Mesenchymal stem cell (in vitro differentiated cells and primary cell): ENCODE results near the gene TMPRSS4.

Experiments
- DNase-seq: peaks from one replicate; pipeline ENCODE4 v3.0.0-alpha.2; 2013
- H2AFZ ChIP-seq: one replicate; pipeline ENCODE4 v1.6.1; 2013; ENCODE audit warnings: low read depth, mild to moderate bottlenecking, control low read depth, inconsistent platforms, low read length, moderate library complexity
- H2AK5ac ChIP-seq: 2 replicates; pipeline ENCODE4 v1.6.1; 2013; ENCODE audit warnings: low read length, moderate library complexity, mild to moderate bottlenecking, inconsistent platforms; ENCODE audit not compliant: severe bottlenecking
- H2BK120ac ChIP-seq: one replicate; pipeline ENCODE4 v1.6.1; 2013; ENCODE audit warnings: low read depth, mild to moderate bottlenecking, inconsistent platforms, low read length, moderate library complexity
- H2BK12ac ChIP-seq, 2 experiments: one replicate each; pipeline ENCODE4 v1.6.1; 2013; ENCODE audit warnings: inconsistent platforms in 2 of 2, low read length in 2 of 2, mild to moderate bottlenecking in 2 of 2, moderate library complexity in 2 of 2, control low read depth in 1 of 2
- H2BK15ac ChIP-seq: one replicate; pipeline ENCODE4 v1.6.1; 2013; ENCODE audit warnings: mild to moderate bottlenecking, low read depth, inconsistent platforms; ENCODE audit not compliant: poor library complexity, severe bottlenecking
- H2BK5ac ChIP-seq: 2 replicates; pipeline ENCODE4 v1.6.1; 2013; ENCODE audit warnings: low read depth, mild to moderate bottlenecking, low read length, control low read depth, inconsistent platforms; ENCODE audit not compliant: poor library complexity, severe bottlenecking
- H3K14ac ChIP-seq, 2 experiments: one replicate each; pipeline ENCODE4 v1.6.1; 2013; ENCODE audit warnings: inconsistent platforms in 2 of 2, low read length in 2 of 2, control low read depth in 1 of 2, mild to moderate bottlenecking in 1 of 2, moderate library complexity in 1 of 2
- H3K18ac ChIP-seq, 2 experiments: one replicate each; pipeline ENCODE4 v1.6.1; 2013; ENCODE audit warnings: inconsistent platforms in 2 of 2, low read length in 2 of 2, control low read depth in 1 of 2, low read depth in 1 of 2, mild to moderate bottlenecking in 1 of 2
- H3K23ac ChIP-seq, 2 experiments: one replicate each; pipeline ENCODE4 v1.6.1; 2013; ENCODE audit warnings: inconsistent platforms in 2 of 2, low read length in 2 of 2, mild to moderate bottlenecking in 2 of 2, moderate library complexity in 2 of 2, control low read depth in 1 of 2
- H3K27ac ChIP-seq: 2 replicates; pipeline ENCODE4 v1.5.1; 2013; ENCODE audit warnings: mild to moderate bottlenecking, moderate library complexity, low read length, control low read depth, inconsistent platforms; ENCODE audit not compliant: poor library complexity, severe bottlenecking
- H3K27me3 ChIP-seq, 2 experiments: 2 replicates each; pipeline versions ENCODE4 v1.6.1 to v1.7.0; 2013; ENCODE audit warnings: low read length in 2 of 2, mild to moderate bottlenecking in 2 of 2, moderate library complexity in 2 of 2, control low read depth in 1 of 2, inconsistent platforms in 1 of 2; ENCODE audit not compliant: control insufficient read depth in 1 of 2, insufficient read depth in 1 of 2
- H3K36me3 ChIP-seq, 2 experiments: 2 replicates each; pipeline versions ENCODE4 v1.6.1 to v1.7.0; 2013; ENCODE audit warnings: low read length in 2 of 2, control low read depth in 1 of 2, inconsistent platforms in 1 of 2, low read depth in 1 of 2, mild to moderate bottlenecking in 1 of 2; ENCODE audit not compliant: insufficient read depth in 2 of 2, control insufficient read depth in 1 of 2
- H3K4ac ChIP-seq, 2 experiments: one replicate each; pipeline ENCODE4 v1.6.1; 2013; ENCODE audit warnings: inconsistent platforms in 2 of 2, low read length in 2 of 2, mild to moderate bottlenecking in 2 of 2, moderate library complexity in 2 of 2, control low read depth in 1 of 2, low read depth in 1 of 2
- H3K4me1 ChIP-seq: 2 replicates; pipeline ENCODE4 v1.6.1; 2013; ENCODE audit warnings: low read depth, low read length, control low read depth; ENCODE audit not compliant: control insufficient read depth, insufficient read depth
- H3K4me2 ChIP-seq: 2 replicates; pipeline ENCODE4 v1.6.1; 2013; ENCODE audit warnings: low read length, mild to moderate bottlenecking, inconsistent platforms; ENCODE audit not compliant: poor library complexity, severe bottlenecking
- H3K4me3 ChIP-seq, 2 experiments: 2 replicates each; pipeline versions ENCODE4 v1.5.1 to v1.7.0; 2013; ENCODE audit warnings: low read length in 2 of 2, mild to moderate bottlenecking in 2 of 2, control low read depth in 1 of 2, low read depth in 1 of 2; ENCODE audit not compliant: insufficient read depth in 1 of 2
- H3K79me1 ChIP-seq: replicated peaks from 2 replicates; pipeline ENCODE4 v1.6.1; 2013; ENCODE audit warnings: mild to moderate bottlenecking, control low read depth, low read length, inconsistent platforms; ENCODE audit not compliant: poor library complexity, severe bottlenecking
- H3K9ac ChIP-seq: 2 replicates; pipeline ENCODE4 v1.7.0; 2013; ENCODE audit warnings: mild to moderate bottlenecking, low read length, moderate library complexity
- H3K9me3 ChIP-seq: 2 replicates; pipeline ENCODE4 v1.7.0; 2013; ENCODE audit warnings: mild to moderate bottlenecking, low read length; ENCODE audit not compliant: control insufficient read depth
- H4K8ac ChIP-seq: one replicate; pipeline ENCODE4 v1.6.1; 2013; ENCODE audit warnings: inconsistent platforms, mild to moderate bottlenecking, low read length, moderate library complexity
- H4K91ac ChIP-seq: one replicate; pipeline ENCODE4 v1.6.1; 2013; ENCODE audit warnings: mild to moderate bottlenecking, low read length, inconsistent platforms
- WGBS: methylation state at CpG from one replicate; pipeline ENCODE4 v1.1.7; 2013; ENCODE audit warnings: mixed read lengths; 5-methylcytosine and 5-hydroxymethylcytosine counted together

Gene TMPRSS4

GRCh38 chr11:118099838-118100556 is 23.1 kb downstream of the TMPRSS4 start:
- H3K9me3 ChIP-seq = no peaks in the 10 kb centered on the region
- H3K27me3 ChIP-seq = peaks cover 41 to 68% of the 10 kb centered on the region in 2 experiments

GRCh38 chr11:118100691-118101232 is 23.9 kb downstream of the TMPRSS4 start:
- no peak for DNase-seq
- Histone ChIP-seq H4K8ac (no peak overlapping the region), H3K18ac (no peak overlapping the region), H2BK5ac (no peak overlapping the region), H3K27me3 (peaks cover 40 to 65% of the 10 kb centered on the region in 2 experiments), H4K91ac (no peak overlapping the region), H3K79me1 (no peaks in the 10 kb centered on the region), H2BK120ac (no peak overlapping the region), H3K4me1 (no peaks in the 10 kb centered on the region), H3K9ac (no peak overlapping the region), H2AFZ (no peak overlapping the region), H2BK12ac (no peak overlapping the region), H3K4me3 (no peak overlapping the region), H3K9me3 (no peaks in the 10 kb centered on the region), H3K4me2 (no peak overlapping the region), H3K27ac (no peak overlapping the region), H2BK15ac (no peak overlapping the region), H3K36me3 (no peaks in the 10 kb centered on the region), H3K23ac (no peak overlapping the region), H3K14ac (no peak overlapping the region), H2AK5ac (no peak overlapping the region), H3K4ac (no peak overlapping the region)
- 49% methylated on average over 3 of the region's 3 CpGs for WGBS

More at GRCh38 chr11:118099838-118100556, 23.1 kb downstream of the TMPRSS4 start:
- H3K14ac ChIP-seq = no peak overlapping the region
- no peak overlapping the region for H2BK12ac ChIP-seq
- no peaks in the 10 kb centered on the region for H3K36me3 ChIP-seq
- H3K4ac ChIP-seq = no peak overlapping the region
- no peak for DNase-seq
- H3K18ac ChIP-seq = no peak overlapping the region
- no peak overlapping the region for H3K23ac ChIP-seq
- H2AK5ac ChIP-seq = no peak overlapping the region
- H3K9ac ChIP-seq = no peak overlapping the region
- no peaks in the 10 kb centered on the region for H3K4me1 ChIP-seq
- H3K4me3 ChIP-seq = no peak overlapping the region
- H4K8ac ChIP-seq = no peak overlapping the region
- no peak overlapping the region for H2BK120ac ChIP-seq
- H2BK15ac ChIP-seq = no peak overlapping the region
- 72% methylated on average over 10 of the region's 10 CpGs for WGBS
- H2BK5ac ChIP-seq = no peak overlapping the region
- H4K91ac ChIP-seq = no peak overlapping the region
- no peak overlapping the region for H3K27ac ChIP-seq
- no peak overlapping the region for H3K4me2 ChIP-seq
- no peaks in the 10 kb centered on the region for H3K79me1 ChIP-seq
- no peak overlapping the region for H2AFZ ChIP-seq

GRCh38 chr11:118102721-118103261 is 25.9 kb downstream of the TMPRSS4 start:
- Histone ChIP-seq H3K36me3 (no peaks in the 10 kb centered on the region), H3K18ac (no peak overlapping the region), H3K14ac (no peak overlapping the region), H3K23ac (no peak overlapping the region), H3K4me2 (no peak overlapping the region), H2BK12ac (no peak overlapping the region), H3K4me3 (no peak overlapping the region), H4K8ac (no peak overlapping the region), H2BK120ac (no peak overlapping the region), H3K27ac (no peak overlapping the region), H3K4ac (no peak overlapping the region), H3K9me3 (no peaks in the 10 kb centered on the region), H2BK15ac (no peak overlapping the region), H2AFZ (no peak overlapping the region), H4K91ac (no peak overlapping the region), H3K4me1 (no peaks in the 10 kb centered on the region), H2BK5ac (no peak overlapping the region), H3K79me1 (no peaks in the 10 kb centered on the region), H3K27me3 (peaks cover 42 to 51% of the 10 kb centered on the region in 2 experiments), H3K9ac (no peak overlapping the region), H2AK5ac (no peak overlapping the region)
- no peak for DNase-seq
- WGBS = 75% methylated on average over 13 of the region's 13 CpGs

GRCh38 chr11:118104491-118104890 is 27.6 kb downstream of the TMPRSS4 start:
- Histone ChIP-seq H3K36me3 (no peaks in the 10 kb centered on the region), H3K4me1 (no peaks in the 10 kb centered on the region), H3K4me3 (no peak overlapping the region), H2BK120ac (no peak overlapping the region), H2AFZ (no peak overlapping the region), H3K9me3 (no peaks in the 10 kb centered on the region), H4K91ac (no peak overlapping the region), H2AK5ac (no peak overlapping the region), H4K8ac (no peak overlapping the region), H3K27me3 (peaks cover 39 to 51% of the 10 kb centered on the region in 2 experiments), H3K9ac (no peak overlapping the region), H2BK5ac (no peak overlapping the region), H3K14ac (no peak overlapping the region), H3K4ac (no peak overlapping the region), H3K23ac (no peak overlapping the region), H3K79me1 (no peaks in the 10 kb centered on the region), H2BK12ac (no peak overlapping the region), H3K27ac (no peak overlapping the region), H3K4me2 (no peak overlapping the region), H2BK15ac (no peak overlapping the region), H3K18ac (no peak overlapping the region)
- no peak for DNase-seq
- 82% methylated on average over 6 of the region's 6 CpGs for WGBS
